ENCODE measurements around the gene NPAS3.

Gene NPAS3

DNA sequence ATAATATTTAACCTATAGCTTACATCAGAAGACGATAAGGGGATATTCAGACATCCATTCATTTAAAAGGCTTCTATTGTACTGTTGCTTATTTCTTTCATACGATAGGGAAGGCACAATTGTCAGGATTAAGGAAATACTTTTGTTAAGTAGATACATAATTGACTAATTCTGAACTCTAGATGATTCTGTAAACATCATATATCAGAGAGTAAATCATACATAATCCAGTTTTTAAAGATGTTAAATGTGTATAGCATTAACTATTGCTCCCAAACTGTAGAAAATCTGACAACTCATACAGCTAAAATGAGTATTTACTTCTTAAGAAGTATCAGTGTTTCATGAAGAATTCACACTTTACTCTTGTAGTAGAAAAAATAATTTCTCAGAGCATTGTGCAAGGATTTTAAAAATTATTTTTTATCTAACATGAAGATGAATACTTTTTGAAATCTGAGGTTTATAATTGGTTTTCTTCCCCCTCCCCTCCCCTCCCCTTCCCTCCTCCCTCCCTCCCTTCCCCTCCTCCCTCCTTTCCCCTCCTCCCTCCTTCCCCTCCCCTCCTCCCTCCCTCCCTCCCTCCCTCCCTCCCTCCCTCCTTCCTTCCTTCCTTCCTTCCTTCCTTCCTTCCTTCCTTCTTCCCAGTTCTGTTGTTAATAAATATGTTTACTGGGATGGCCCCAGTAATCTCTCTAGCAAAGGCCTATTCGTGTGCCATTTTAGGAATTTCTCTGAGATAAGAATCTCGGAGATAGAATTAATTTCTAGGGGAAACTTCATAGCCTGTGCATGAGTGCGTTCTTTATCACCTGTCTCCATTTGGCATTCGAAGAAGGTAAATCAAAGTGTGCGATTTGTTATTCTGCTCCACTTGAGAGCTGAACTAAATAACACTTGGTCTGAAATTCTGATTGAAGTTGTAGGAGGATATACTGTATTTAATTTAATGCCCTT lies 2.3 kb downstream of the NPAS3 start:
- TF ChIP-seq, protein P1, sequence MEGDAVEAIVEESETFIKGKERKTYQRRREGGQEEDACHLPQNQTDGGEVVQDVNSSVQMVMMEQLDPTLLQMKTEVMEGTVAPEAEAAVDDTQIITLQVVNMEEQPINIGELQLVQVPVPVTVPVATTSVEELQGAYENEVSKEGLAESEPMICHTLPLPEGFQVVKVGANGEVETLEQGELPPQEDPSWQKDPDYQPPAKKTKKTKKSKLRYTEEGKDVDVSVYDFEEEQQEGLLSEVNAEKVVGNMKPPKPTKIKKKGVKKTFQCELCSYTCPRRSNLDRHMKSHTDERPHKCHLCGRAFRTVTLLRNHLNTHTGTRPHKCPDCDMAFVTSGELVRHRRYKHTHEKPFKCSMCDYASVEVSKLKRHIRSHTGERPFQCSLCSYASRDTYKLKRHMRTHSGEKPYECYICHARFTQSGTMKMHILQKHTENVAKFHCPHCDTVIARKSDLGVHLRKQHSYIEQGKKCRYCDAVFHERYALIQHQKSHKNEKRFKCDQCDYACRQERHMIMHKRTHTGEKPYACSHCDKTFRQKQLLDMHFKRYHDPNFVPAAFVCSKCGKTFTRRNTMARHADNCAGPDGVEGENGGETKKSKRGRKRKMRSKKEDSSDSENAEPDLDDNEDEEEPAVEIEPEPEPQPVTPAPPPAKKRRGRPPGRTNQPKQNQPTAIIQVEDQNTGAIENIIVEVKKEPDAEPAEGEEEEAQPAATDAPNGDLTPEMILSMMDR (IDR thresholded peaks at IDR 0.05; ENCODE audit: extremely low read depth, missing control alignments), result no peak
- no peak for DNase-seq (ENCODE audit: low spot score)

DNA sequence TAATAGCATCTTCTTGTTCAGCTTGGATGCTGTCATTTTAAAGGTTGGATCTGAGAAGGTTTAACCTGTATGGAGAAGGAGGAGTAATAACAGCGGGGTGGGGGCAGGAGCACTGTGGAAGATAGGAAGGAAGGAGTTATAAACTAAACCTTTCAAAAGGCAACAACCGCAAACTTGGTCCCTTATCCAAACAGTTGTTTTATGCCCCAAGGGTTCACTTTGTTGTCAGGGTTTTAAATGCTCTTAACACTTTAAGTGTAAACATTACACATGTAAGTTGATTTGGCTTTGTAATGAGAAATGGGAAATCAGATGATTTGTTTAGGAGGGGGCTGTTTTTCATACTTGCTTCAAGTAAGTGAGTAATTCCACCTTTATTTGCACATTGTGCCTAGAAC lies 3.0 kb downstream of the NPAS3 start:
- DNase-seq (ENCODE audit: low spot score), result no peak
- TF ChIP-seq, protein P1 (IDR thresholded peaks at IDR 0.05; ENCODE audit: extremely low read depth, missing control alignments), result no peak

DNA sequence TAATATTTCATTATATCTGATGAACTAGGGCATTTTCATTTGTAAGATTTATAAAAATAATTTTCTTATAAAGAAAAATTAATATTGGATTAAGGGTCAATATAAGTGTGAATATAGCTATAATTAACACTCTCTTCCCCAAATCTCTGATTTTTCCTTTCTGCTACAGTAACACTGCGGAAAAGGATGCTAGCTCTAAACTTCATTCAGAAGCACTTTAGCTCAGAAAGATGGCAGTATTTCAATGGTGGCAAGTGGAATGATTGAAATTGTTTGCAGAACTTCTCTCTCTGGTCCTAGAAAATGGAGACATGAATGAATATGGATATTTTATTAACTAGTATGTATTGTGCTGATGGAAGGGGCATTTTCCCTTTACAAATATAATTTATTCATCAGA lies 8.4 kb downstream of the NPAS3 start:
- TF ChIP-seq, protein P1 (IDR thresholded peaks at IDR 0.05; ENCODE audit: extremely low read depth, missing control alignments), result no peak
- no peak for DNase-seq (ENCODE audit: low spot score)

DNA sequence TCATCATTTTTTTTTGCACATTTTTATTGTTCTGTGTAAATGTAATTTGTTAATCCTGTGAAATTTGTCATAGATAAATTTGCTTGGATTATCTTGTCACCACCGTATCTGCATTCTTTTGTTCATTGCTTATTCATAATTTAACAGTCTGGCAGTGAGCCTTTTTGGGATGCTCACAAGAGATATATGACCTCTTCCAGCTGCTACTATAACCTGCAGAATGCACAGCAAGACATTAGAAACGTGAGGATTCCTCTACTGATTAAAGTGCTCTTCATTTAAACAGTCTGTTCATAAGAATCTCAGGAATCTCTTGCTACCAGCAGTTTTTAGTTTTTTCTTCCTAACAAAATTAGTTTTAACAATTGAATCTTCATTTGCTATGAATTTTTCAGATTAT lies 9.1 kb downstream of the NPAS3 start:
- TF ChIP-seq, protein P1 (IDR thresholded peaks at IDR 0.05; ENCODE audit: extremely low read depth, missing control alignments), result no peak

DNA sequence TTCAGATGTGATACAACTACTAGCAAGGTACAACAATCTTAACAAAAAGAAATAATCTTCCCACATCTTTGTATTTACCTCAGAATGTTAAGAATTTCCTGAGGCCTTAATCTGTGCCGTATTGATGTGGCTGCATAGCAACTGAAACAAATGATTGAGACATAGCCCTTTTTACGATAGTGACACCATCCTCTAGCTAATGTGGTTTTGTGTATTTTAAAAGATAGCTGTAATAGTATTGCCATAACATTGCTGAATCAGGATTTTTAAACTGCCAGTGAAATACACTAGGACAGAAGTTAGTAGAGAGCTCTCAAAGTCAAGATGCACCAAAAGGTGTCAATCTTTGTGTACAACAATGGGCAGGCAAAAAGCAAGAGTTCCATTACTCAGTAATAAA lies 11.9 kb downstream of the NPAS3 start:
- no peak for DNase-seq (ENCODE audit: low spot score)
- TF ChIP-seq, protein P1 (IDR thresholded peaks at IDR 0.05; ENCODE audit: extremely low read depth, missing control alignments), result no peak

More for the DNA sequence above, 9.1 kb downstream of the NPAS3 start:
- no peak for DNase-seq (ENCODE audit: low spot score)

DNA sequence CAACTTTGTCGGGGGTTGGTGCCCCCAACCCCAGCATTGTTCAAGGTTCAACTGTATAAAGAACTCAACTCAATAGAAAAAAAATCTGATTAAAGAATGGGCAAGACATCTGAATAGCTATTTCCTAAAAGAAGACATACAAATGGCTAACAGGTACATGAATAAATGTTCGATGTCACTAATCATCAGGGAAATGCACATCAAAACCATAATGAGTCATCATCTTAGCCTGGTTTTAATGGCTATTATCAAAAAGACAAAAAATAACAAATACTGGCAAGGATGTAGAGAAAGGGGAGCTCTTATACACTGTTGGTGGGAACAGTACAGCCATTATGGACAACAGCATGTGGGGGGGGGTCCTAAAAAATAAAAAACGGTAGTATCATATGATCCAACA lies 28.7 kb downstream of the NPAS3 start:
- no peak for DNase-seq (ENCODE audit: low spot score)
- TF ChIP-seq, protein P1 (IDR thresholded peaks at IDR 0.05; ENCODE audit: extremely low read depth, missing control alignments), result no peak

DNA sequence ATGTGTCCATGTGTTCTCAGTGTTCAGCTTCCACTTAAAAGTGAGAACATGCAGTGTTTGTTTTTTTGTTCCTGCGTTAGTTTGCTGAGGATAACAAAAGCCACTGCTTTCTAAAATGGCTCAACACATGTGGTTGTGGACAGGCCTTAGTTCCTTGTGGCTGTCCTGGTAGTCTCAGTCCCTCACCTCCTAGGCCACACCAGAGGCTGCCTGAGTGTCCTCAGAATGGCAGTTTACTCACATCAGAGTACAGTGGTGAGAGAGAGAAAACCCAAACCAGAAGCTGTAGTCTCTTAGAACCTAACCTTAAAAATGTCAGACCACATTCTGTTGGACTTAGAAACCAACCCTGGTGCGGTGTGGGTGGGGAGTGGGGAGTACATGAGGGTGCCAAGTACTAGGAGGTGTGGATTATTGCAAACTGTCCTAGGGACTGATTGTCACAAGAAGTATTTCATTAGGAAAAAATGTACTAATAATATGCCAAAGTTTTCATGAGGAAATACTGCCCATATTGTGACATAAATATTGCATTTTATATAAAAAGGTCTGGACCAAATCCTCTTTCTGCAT lies 30.4 kb downstream of the NPAS3 start:
- TF ChIP-seq, protein P1 (IDR thresholded peaks at IDR 0.05; ENCODE audit: extremely low read depth, missing control alignments), result no peak
- DNase-seq (ENCODE audit: low spot score), result no peak

Data from GM20000 (cell line).